ENCODE data around the gene SYT14. TPM values are rescaled to one million over a fixed set of nuclear protein-coding genes. Genes with fewer than 3 reads are reported as not detected.

The SYT14 gene
- total RNA-seq, 1 experiment from 2014 or later, result 10.3 TPM

DNA sequence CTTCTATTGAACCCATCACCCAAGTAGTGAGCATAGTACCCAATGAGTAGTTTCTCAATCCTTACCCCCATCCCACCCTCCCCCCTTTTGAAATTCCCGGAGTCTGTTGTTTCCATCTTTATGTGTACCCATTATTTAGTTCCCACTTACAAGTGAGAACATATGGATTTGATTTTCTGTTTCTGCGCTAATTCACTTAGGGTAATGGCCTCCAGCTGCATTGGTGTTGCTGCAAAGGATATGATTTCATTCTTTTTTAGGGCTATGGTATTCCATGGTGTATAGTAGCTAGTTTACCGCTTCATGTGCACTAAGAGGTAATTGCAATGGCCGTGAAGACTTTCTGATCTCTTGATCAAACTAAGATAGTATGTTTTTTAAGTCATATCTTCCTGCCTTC lies 187.1 kb downstream of the SYT14 start:
- H2BK120ac ChIP-seq (ENCODE audit: low read depth, low read length, poor library complexity, severe bottlenecking), result no peak overlapping the region
- Mint-ChIP-seq H3K9me3 (no peaks in the 10 kb centered on the region; a peak in 1 of 5 replicates), H3K4me3 (no peak overlapping the region), H3K27ac (no peak overlapping the region; a peak in 1 of 7 replicates), H3K27me3 (ENCODE audit: low read depth) (no peaks in the 10 kb centered on the region), H3K4me1 (peaks cover 8 to 14% of the 10 kb centered on the region in 2 experiments), H3K36me3 (ENCODE audit: insufficient read depth in 1 of 3, low read depth in 3 of 3) (no peaks in the 10 kb centered on the region; a peak in 2 of 7 replicates)
- DNase-seq, result no peak
- no peak overlapping the region for H3K14ac ChIP-seq (ENCODE audit: insufficient read depth, low read length)
- H3T11ph ChIP-seq (ENCODE audit: low read length), result no peak overlapping the region
- H2BK5ac ChIP-seq (ENCODE audit: insufficient read length, low read length), result no peak overlapping the region
- TF ChIP-seq, protein P1, sequence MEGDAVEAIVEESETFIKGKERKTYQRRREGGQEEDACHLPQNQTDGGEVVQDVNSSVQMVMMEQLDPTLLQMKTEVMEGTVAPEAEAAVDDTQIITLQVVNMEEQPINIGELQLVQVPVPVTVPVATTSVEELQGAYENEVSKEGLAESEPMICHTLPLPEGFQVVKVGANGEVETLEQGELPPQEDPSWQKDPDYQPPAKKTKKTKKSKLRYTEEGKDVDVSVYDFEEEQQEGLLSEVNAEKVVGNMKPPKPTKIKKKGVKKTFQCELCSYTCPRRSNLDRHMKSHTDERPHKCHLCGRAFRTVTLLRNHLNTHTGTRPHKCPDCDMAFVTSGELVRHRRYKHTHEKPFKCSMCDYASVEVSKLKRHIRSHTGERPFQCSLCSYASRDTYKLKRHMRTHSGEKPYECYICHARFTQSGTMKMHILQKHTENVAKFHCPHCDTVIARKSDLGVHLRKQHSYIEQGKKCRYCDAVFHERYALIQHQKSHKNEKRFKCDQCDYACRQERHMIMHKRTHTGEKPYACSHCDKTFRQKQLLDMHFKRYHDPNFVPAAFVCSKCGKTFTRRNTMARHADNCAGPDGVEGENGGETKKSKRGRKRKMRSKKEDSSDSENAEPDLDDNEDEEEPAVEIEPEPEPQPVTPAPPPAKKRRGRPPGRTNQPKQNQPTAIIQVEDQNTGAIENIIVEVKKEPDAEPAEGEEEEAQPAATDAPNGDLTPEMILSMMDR (conservative IDR thresholded peaks at IDR 0.05), result no peak
- no peaks in the 10 kb centered on the region for H3K23me2 ChIP-seq (ENCODE audit: insufficient read length, low read depth, low read length, poor library complexity, severe bottlenecking)
- no peak overlapping the region for H2BK12ac ChIP-seq (ENCODE audit: insufficient read length, low read depth, low read length)
- H3K4ac ChIP-seq (ENCODE audit: low read depth, low read length), result no peak overlapping the region
- H3K79me2 ChIP-seq (ENCODE audit: insufficient read depth, low read length), result no peaks in the 10 kb centered on the region
- no CpG with 5 or more reads among the region's 4 CpGs for WGBS (ENCODE audit: extremely low coverage, insufficient read length, low lambda C conversion rate)
- H4K20me1 ChIP-seq (ENCODE audit: control insufficient read depth, insufficient read depth, insufficient read length), result no peaks in the 10 kb centered on the region
- no peak overlapping the region for H3K23ac ChIP-seq (ENCODE audit: insufficient read length, low read depth, low read length)
- H3K56ac ChIP-seq (ENCODE audit: insufficient read length, low read depth, low read length), result no peak overlapping the region
- no peaks in the 10 kb centered on the region for H3K4me1 ChIP-seq (ENCODE audit: insufficient read depth, low read length)
- no peak overlapping the region for H4K8ac ChIP-seq (replicated peaks; ENCODE audit: insufficient read length, low read depth, low read length)
- no peak overlapping the region for H3K18ac ChIP-seq (ENCODE audit: insufficient read length, low read depth, low read length)
- H3K9me3 ChIP-seq (ENCODE audit: control insufficient read depth, low read depth, low read length), result no peaks in the 10 kb centered on the region
- H3K27me3 ChIP-seq (ENCODE audit: insufficient read depth, low read length), result no peaks in the 10 kb centered on the region
- no peak overlapping the region for H2BK15ac ChIP-seq (ENCODE audit: low read depth, low read length)
- H3K9ac ChIP-seq (ENCODE audit: extremely low read depth, insufficient read length, low read length), result no peak overlapping the region
- H2AFZ ChIP-seq (ENCODE audit: low read length), result no peak overlapping the region
- H4K5ac ChIP-seq (ENCODE audit: insufficient read length, low read depth, low read length), result no peak overlapping the region
- H3K4me2 ChIP-seq (ENCODE audit: insufficient read depth, insufficient read length, low read length), result no peak overlapping the region
- H4K91ac ChIP-seq (ENCODE audit: insufficient read length, low read depth, low read length), result no peak overlapping the region
- H3K27ac ChIP-seq (ENCODE audit: insufficient read length, low read depth, low read length), result no peak overlapping the region
- no peak overlapping the region for H2BK20ac ChIP-seq (ENCODE audit: low read depth, low read length, poor library complexity, severe bottlenecking)
- H3K79me1 ChIP-seq (ENCODE audit: insufficient read depth, low read depth, low read length, poor library complexity, severe bottlenecking), result no peaks in the 10 kb centered on the region
- no peak overlapping the region for H2AK5ac ChIP-seq (ENCODE audit: insufficient read length, low read length)
